Measurements from ENCODE around the gene SYCE3.

Gene SYCE3

GRCh38 chr22:50517495-50518260 is 45.0 kb downstream of the SYCE3 start:
- DNase-seq = no peak

GRCh38 chr22:50516891-50517290 is 45.8 kb downstream of the SYCE3 start:
- no peak for DNase-seq

GRCh38 chr22:50516068-50516467 is 46.7 kb downstream of the SYCE3 start:
- DNase-seq = no peak

GRCh38 chr22:50513175-50513574 is 49.5 kb downstream of the SYCE3 start:
- DNase-seq = no peak

GRCh38 chr22:50508897-50509296 is 53.8 kb downstream of the SYCE3 start:
- no peak for DNase-seq

GRCh38 chr22:50507991-50508884 is 54.5 kb downstream of the SYCE3 start, which contains the start of gene NCAPH2:
TSS of gene NCAPH2 (plus strand) at chr22:50508224. CDS start at chr22:50508338, 114 bp downstream.
- DNase-seq = peak; percentile 98

GRCh38 chr22:50507421-50507990 is 55.2 kb downstream of the SYCE3 start, which contains the start of gene LMF2:
TSS of gene LMF2 (minus strand) at chr22:50507702. CDS start at chr22:50507675, 27 bp downstream.
- peak; percentile 94 for DNase-seq

GRCh38 chr22:50506611-50507420 is 55.9 kb downstream of the SYCE3 start:
- peak; percentile 13 for DNase-seq

- DNase-seq = no peak
Measured at GRCh38 chr22:50505776-50506610, 56.7 kb downstream of the SYCE3 start.

GRCh38 chr22:50505276-50505775 is 57.4 kb downstream of the SYCE3 start:
- DNase-seq = no peak

GRCh38 chr22:50504369-50505211 is 58.1 kb downstream of the SYCE3 start:
- DNase-seq = no peak

GRCh38 chr22:50503475-50504145 is 59.1 kb downstream of the SYCE3 start:
- DNase-seq = no peak

GRCh38 chr22:50502628-50503474 is 59.9 kb downstream of the SYCE3 start:
- DNase-seq = no peak

- no peak for DNase-seq
Measured at GRCh38 chr22:50502096-50502495, 60.6 kb downstream of the SYCE3 start.
